H1 (cell line): ENCODE measurements around the gene ADAMTS9. TPM values are rescaled to one million over a fixed set of nuclear protein-coding genes. Genes with fewer than 3 reads are reported as not detected.

ENCODE experiments used
- CTCF ChIA-PET: fragments of 300-600 bp; sonication (Branson Sonifier 250); formaldehyde crosslinking; loops from one replicate; lab custom pipeline; 2021; ENCODE audit not compliant: partially characterized antibody; lab: Charles Lee
- POLR2A ChIA-PET: fragments of 300-600 bp; sonication (Branson Sonifier 250); formaldehyde crosslinking; loops from one replicate; lab custom pipeline; 2021; ENCODE audit warnings: inconsistent platforms; ENCODE audit not compliant: partially characterized antibody; lab: Charles Lee
- DNase-seq, 2 experiments: peaks; one replicate each; pipeline versions ENCODE4 v3.0.0 to v3.0.0-alpha.2; 2010 to 2022; ENCODE audit warnings: low spot score in 2 of 2, low read depth in 1 of 2, mixed read lengths in 1 of 2
- FAIRE-seq: peaks from 2 replicates; lab custom pipeline; 2011; peaks lifted over from hg19 to GRCh38; lab: Jason Lieb, UNC
- H2AFZ ChIP-seq: 2 replicates; pipeline ENCODE4 v1.8.1; 2012; ENCODE audit warnings: low read length, inconsistent platforms
- H2AK5ac ChIP-seq: 2 replicates; pipeline ENCODE4 v1.6.1; 2013; ENCODE audit warnings: low read depth, low read length
- H2BK120ac ChIP-seq: replicated peaks from 2 replicates; pipeline ENCODE3; 2013; ENCODE audit warnings: low read depth, low read length, inconsistent platforms
- H2BK12ac ChIP-seq: 2 replicates; pipeline ENCODE4 v1.6.1; 2013; ENCODE audit warnings: low read depth, low read length
- H2BK15ac ChIP-seq: 2 replicates; pipeline ENCODE4 v1.6.1; 2013; ENCODE audit warnings: low read length
- H2BK20ac ChIP-seq: 2 replicates; pipeline ENCODE4 v1.6.1; 2013; ENCODE audit warnings: low read length
- H2BK5ac ChIP-seq: 2 replicates; pipeline ENCODE4 v1.6.1; 2013; ENCODE audit warnings: low read depth, low read length
- H3K14ac ChIP-seq: 2 replicates; pipeline ENCODE4 v1.6.1; 2013; ENCODE audit warnings: inconsistent platforms; ENCODE audit not compliant: insufficient read length
- H3K18ac ChIP-seq: 2 replicates; pipeline ENCODE4 v1.6.1; 2013; ENCODE audit warnings: low read length; ENCODE audit errors: extremely low read depth
- H3K23ac ChIP-seq: 2 replicates; pipeline ENCODE4 v1.6.1; 2013; ENCODE audit warnings: inconsistent platforms; ENCODE audit not compliant: insufficient read length
- H3K23me2 ChIP-seq: 2 replicates; pipeline ENCODE4 v1.6.1; 2013; ENCODE audit warnings: low read depth, low read length
- H3K27ac ChIP-seq: 2 replicates; pipeline ENCODE4 v1.6.1; 2011; ENCODE audit warnings: low read depth, low read length, inconsistent platforms
- H3K27me3 ChIP-seq, 4 experiments: replicated peaks in 1 of 4; 1 replicate in 1 of 4; 2 replicates in 3 of 4; pipeline versions ENCODE4 v1.6.1 to v1.8.1; 2011 to 2013; ENCODE audit warnings: low read length in 3 of 4, mild to moderate bottlenecking in 3 of 4, inconsistent platforms in 2 of 4, mixed read lengths in 2 of 4, moderate library complexity in 1 of 4; ENCODE audit not compliant: control insufficient read depth in 3 of 4, insufficient read depth in 3 of 4; ENCODE audit errors: extremely low read depth in 1 of 4
- H3K36me3 ChIP-seq, 4 experiments: 2 replicates each; pipeline versions ENCODE4 v1.6.1 to v1.8.1; 2011 to 2013; ENCODE audit warnings: mild to moderate bottlenecking in 4 of 4, low read length in 3 of 4, moderate library complexity in 2 of 4, control low read depth in 1 of 4, inconsistent platforms in 1 of 4; ENCODE audit not compliant: insufficient read depth in 4 of 4, control insufficient read depth in 2 of 4
- H3K4ac ChIP-seq: replicated peaks from 2 replicates; pipeline ENCODE3; 2013; ENCODE audit warnings: low read length, low read depth, mixed read lengths, inconsistent platforms; ENCODE audit not compliant: insufficient read length
- H3K4me1 ChIP-seq, 4 experiments: replicated peaks in 1 of 4; 1 replicate in 1 of 4; 2 replicates in 3 of 4; pipeline versions ENCODE4 v1.6.1 to v1.8.1; 2011 to 2013; ENCODE audit warnings: low read length in 3 of 4, inconsistent platforms in 2 of 4, mixed read lengths in 1 of 4; ENCODE audit not compliant: insufficient read depth in 4 of 4, control insufficient read depth in 3 of 4
- H3K4me2 ChIP-seq, 2 experiments: 2 replicates each; pipeline versions ENCODE4 v1.6.1 to v1.8.1; 2011 to 2013; ENCODE audit warnings: low read depth in 2 of 2, low read length in 2 of 2, control low read depth in 1 of 2, inconsistent platforms in 1 of 2, mild to moderate bottlenecking in 1 of 2; ENCODE audit not compliant: insufficient read depth in 1 of 2
- H3K4me3 ChIP-seq, 4 experiments: fragments of 200-600, 300-600 bp in 1 of 4; sonication (generic), shearing (Covaris generic), sonication (Bioruptor Twin) in 1 of 4; 2 replicates each; pipeline versions ENCODE4 v1.5.1 to v1.8.1; 2011 to 2016; ENCODE audit warnings: low read length in 4 of 4, low read depth in 3 of 4, control low read depth in 2 of 4, inconsistent platforms in 2 of 4, mild to moderate bottlenecking in 2 of 4, mixed read lengths in 1 of 4, moderate library complexity in 1 of 4; ENCODE audit not compliant: insufficient read depth in 2 of 4; ENCODE audit errors: extremely low read depth in 1 of 4
- H3K56ac ChIP-seq: replicated peaks from 2 replicates; pipeline ENCODE3; 2013; ENCODE audit warnings: low read depth, mild to moderate bottlenecking, mixed read lengths, low read length, inconsistent platforms; ENCODE audit not compliant: insufficient read length
- H3K79me1 ChIP-seq: 2 replicates; pipeline ENCODE4 v1.6.1; 2013; ENCODE audit warnings: low read depth, low read length, control low read depth
- H3K79me2 ChIP-seq, 2 experiments: 2 replicates each; pipeline versions ENCODE4 v1.6.1 to v1.8.1; 2012 to 2013; ENCODE audit warnings: low read length in 2 of 2, mild to moderate bottlenecking in 2 of 2, inconsistent platforms in 1 of 2; ENCODE audit not compliant: insufficient read depth in 2 of 2, control insufficient read depth in 1 of 2
- H3K9ac ChIP-seq, 4 experiments: replicated peaks in 1 of 4; 1 replicate in 1 of 4; 2 replicates in 3 of 4; pipeline versions ENCODE4 v1.6.1 to v1.8.1; 2011 to 2013; ENCODE audit warnings: low read depth in 3 of 4, low read length in 3 of 4, control low read depth in 2 of 4, mild to moderate bottlenecking in 2 of 4, moderate library complexity in 2 of 4, inconsistent platforms in 1 of 4; ENCODE audit errors: extremely low read depth in 1 of 4
- H3K9me3 ChIP-seq, 2 experiments: 2 replicates each; pipeline versions ENCODE4 v1.6.1 to v1.8.1; 2012 to 2013; ENCODE audit warnings: mild to moderate bottlenecking in 2 of 2, moderate library complexity in 2 of 2, control low read depth in 1 of 2, inconsistent platforms in 1 of 2, low read depth in 1 of 2, low read length in 1 of 2, mixed read lengths in 1 of 2; ENCODE audit not compliant: insufficient read depth in 2 of 2
- H4K20me1 ChIP-seq, 2 experiments: replicated peaks in 1 of 2; 2 replicates each; pipeline versions ENCODE3 to v1.8.1; 2011 to 2013; ENCODE audit warnings: inconsistent platforms in 2 of 2, low read length in 2 of 2, mild to moderate bottlenecking in 1 of 2; ENCODE audit not compliant: insufficient read depth in 2 of 2, control insufficient read depth in 1 of 2
- H4K5ac ChIP-seq: 2 replicates; pipeline ENCODE4 v1.6.1; 2013; ENCODE audit warnings: low read length, low read depth, mixed read lengths, inconsistent platforms; ENCODE audit not compliant: insufficient read length
- H4K8ac ChIP-seq: 2 replicates; pipeline ENCODE4 v1.8.0; 2013; ENCODE audit warnings: mild to moderate bottlenecking, moderate library complexity, low read length, inconsistent platforms; ENCODE audit not compliant: insufficient read depth; ENCODE audit errors: extremely low read depth
- H4K91ac ChIP-seq: replicated peaks from 2 replicates; pipeline ENCODE3; 2013; ENCODE audit warnings: low read length, mixed read lengths, inconsistent platforms; ENCODE audit not compliant: insufficient read length
- ATF2 ChIP-seq: IDR thresholded peaks from 2 replicates; pipeline ENCODE4 v1.6.1; 2012; ENCODE audit warnings: low read length, inconsistent platforms
- BCL11A ChIP-seq, 2 experiments: IDR thresholded peaks; one replicate each; pipeline ENCODE4 v1.6.1; 2011; ENCODE audit warnings: low read depth in 2 of 2, low read length in 2 of 2, mild to moderate bottlenecking in 2 of 2
- CHD2 ChIP-seq: IDR thresholded peaks from 2 replicates; pipeline ENCODE4 v1.6.1; 2012; ENCODE audit warnings: low read length, improper control_type of control experiment
- EGR1 ChIP-seq: IDR thresholded peaks from 2 replicates; pipeline ENCODE4 v1.6.1; 2011; ENCODE audit warnings: low read depth, low read length, borderline replicate concordance
- KDM1A ChIP-seq: fragments of 200-600, 300-600 bp; sonication (generic); IDR thresholded peaks from 2 replicates; pipeline ENCODE4 v1.7.1; 2016; ENCODE audit warnings: mild to moderate bottlenecking, low read length, borderline replicate concordance
- MAFK ChIP-seq: IDR thresholded peaks from 2 replicates; pipeline ENCODE4 v1.6.1; 2012; ENCODE audit warnings: low read depth, mild to moderate bottlenecking, improper control_type of control experiment, low read length
- NRF1 ChIP-seq: IDR thresholded peaks from 2 replicates; pipeline ENCODE4 v1.6.1; 2011; ENCODE audit warnings: mild to moderate bottlenecking, low read depth, low read length, improper control_type of control experiment
- PHF8 ChIP-seq: fragments of 200-600 bp; sonication (generic); conservative IDR thresholded peaks from 2 replicates; pipeline ENCODE4 v1.7.1; 2012; ENCODE audit warnings: low read depth, mild to moderate bottlenecking, inconsistent platforms, low read length, moderate library complexity
- RAD21 ChIP-seq, 2 experiments: IDR thresholded peaks in 1 of 2; conservative IDR thresholded peaks in 1 of 2; 2 replicates each; pipeline ENCODE4 v1.6.1; 2011; ENCODE audit warnings: low read depth in 2 of 2, low read length in 2 of 2, improper control_type of control experiment in 1 of 2, inconsistent platforms in 1 of 2, mild to moderate bottlenecking in 1 of 2, moderate library complexity in 1 of 2
- SIRT6 ChIP-seq: IDR thresholded peaks from one replicate; pipeline ENCODE4 v1.7.1; 2012; ENCODE audit warnings: low read length, inconsistent platforms
- SP1 ChIP-seq: IDR thresholded peaks from 2 replicates; pipeline ENCODE4 v1.6.1; 2011; ENCODE audit warnings: low read depth, low read length
- SP2 ChIP-seq: IDR thresholded peaks from 2 replicates; pipeline ENCODE4 v1.6.1; 2012; ENCODE audit warnings: mild to moderate bottlenecking, low read length, inconsistent platforms
- TAF1 ChIP-seq: IDR thresholded peaks from 2 replicates; pipeline ENCODE4 v1.6.1; 2011; ENCODE audit warnings: mild to moderate bottlenecking, low read depth, low read length
- YY1 ChIP-seq: IDR thresholded peaks from 2 replicates; pipeline ENCODE4 v1.6.1; 2011; ENCODE audit warnings: low read depth, mild to moderate bottlenecking, low read length
- WGBS, 2 experiments: shearing (Covaris generic) in 1 of 2; methylation state at CpG; one replicate each; pipeline versions ENCODE4 v1.1.6 to v1.1.7; 2013 to 2015; ENCODE audit warnings: low lambda C conversion rate in 2 of 2, mixed read lengths in 2 of 2, inconsistent platforms in 1 of 2, low coverage in 1 of 2, missing lambda C conversion rate in 1 of 2; ENCODE audit not compliant: insufficient replicate concordance in 2 of 2, insufficient coverage in 1 of 2, insufficient read length in 1 of 2; ENCODE audit errors: extremely low coverage in 1 of 2, missing lambda C conversion rate in 1 of 2; 5-methylcytosine and 5-hydroxymethylcytosine counted together
- polyA plus RNA-seq, 7 experiments: library from polyadenylated mRNA; depleted of rRNA in 3 of 7; stranded (reverse) in 5 of 7; unstranded in 2 of 7; fragments of >200 nt in 5 of 7; fragments of 200-250 nt in 2 of 7; gene quantifications; 1 replicate in 5 of 7; 2 replicates in 1 of 7; 4 replicates in 1 of 7; pipeline versions ENCODE4 v1.2.1 to v1.2.3, GENCODE V29; 2011 to 2013; ENCODE audit warnings: missing spikeins in 2 of 7, mixed read lengths in 2 of 7
- total RNA-seq: library from RNA; stranded (reverse); fragmentation: NEBNext Ultra II Directional; extraction: Animal tissue kit (Norgen Biotek cat#: 25700); gene quantifications from 2 replicates; pipeline ENCODE4 v1.2.1, GENCODE V29; 2021

ADAMTS9 gene
- total and polyA plus RNA-seq, 2 of the 8 experiments (the other 6 are each of a cell fraction or from before 2014, with no cell fraction given) = 0.20 to 0.41 TPM

- Histone ChIP-seq H3K27ac (no peak overlapping the region), H2AFZ (no peak overlapping the region), H2BK15ac (no peak overlapping the region), H2BK120ac (no peak overlapping the region), H3K18ac (no peak overlapping the region), H3K4me2 (no peak overlapping the region), H3K27me3 (no peaks in the 10 kb centered on the region), H4K8ac (no peak overlapping the region), H3K36me3 (no peaks in the 10 kb centered on the region), H3K4me1 (no peaks in the 10 kb centered on the region), H3K4me3 (no peak overlapping the region), H3K23me2 (no peaks in the 10 kb centered on the region), H3K4ac (no peak overlapping the region), H3K9me3 (peaks cover 11 to 12% of the 10 kb centered on the region in 2 experiments; a peak in 2 of 4 replicates), H2BK20ac (no peak overlapping the region), H3K9ac (no peak overlapping the region), H3K23ac (no peak overlapping the region), H3K79me1 (no peaks in the 10 kb centered on the region), H3K14ac (no peak overlapping the region), H2AK5ac (no peak overlapping the region), H3K56ac (no peak overlapping the region), H2BK12ac (no peak overlapping the region), H2BK5ac (no peak overlapping the region), H4K91ac (no peak overlapping the region), H3K79me2 (no peaks in the 10 kb centered on the region), H4K5ac (no peak overlapping the region), H4K20me1 (no peaks in the 10 kb centered on the region)
- 58% methylated on average over 1 of the region's 1 CpG; no CpG with 5 or more reads in 1 of the 2 experiments for WGBS, 2 experiments
- FAIRE-seq (no peak), DNase-seq (no peak)
- CTCF ChIA-PET = interaction anchor here (0.8 to 4.7 kb wide), 6 partner anchors 10 to 450 kb away, joined by 3 to 45 read pairs (median 4); partner anchors contain the start of genes PRICKLE2 and PSMD6
- POLR2A ChIA-PET = interaction anchor here (1.2 kb wide), 1 partner anchor 9 kb away, joined by 3 read pairs; no protein-coding TSS in a partner anchor
- TF ChIP-seq SIRT6 (no peak), MAFK (no peak), RAD21 (IDR thresholded peaks at IDR 0.05 in 1 of 2, conservative IDR thresholded peaks at IDR 0.05 in 1 of 2; ENCODE audit: low read depth in 2 of 2, low read length in 2 of 2) (no peak), PHF8 (no peak), SP2 (no peak), NRF1 (no peak), BCL11A (IDR thresholded peaks at IDR 0.05; ENCODE audit: low read depth in 2 of 2, low read length in 2 of 2) (no peak), TAF1 (no peak), KDM1A (no peak), YY1 (no peak), SP1 (no peak), EGR1 (no peak), CHD2 (no peak), ATF2 (no peak)
Observed at GRCh38 chr3:64473466-64473865, 214.3 kb downstream of the ADAMTS9 start.
